NCI-H1436 treated with DMSO at 0.1 percent for 48 hours (cell line): ENCODE measurements around the gene C3orf20.
"Not testable (repeated sequence)": the region's sequence is repeated elsewhere in the genome, so short reads cannot be mapped to it uniquely, and the experiment has no call there.

Experiments
- DNase-seq: peaks from one replicate; lab custom pipeline; 2025; lab: John Stamatoyannopoulos, UW

C3orf20 gene

DNA sequence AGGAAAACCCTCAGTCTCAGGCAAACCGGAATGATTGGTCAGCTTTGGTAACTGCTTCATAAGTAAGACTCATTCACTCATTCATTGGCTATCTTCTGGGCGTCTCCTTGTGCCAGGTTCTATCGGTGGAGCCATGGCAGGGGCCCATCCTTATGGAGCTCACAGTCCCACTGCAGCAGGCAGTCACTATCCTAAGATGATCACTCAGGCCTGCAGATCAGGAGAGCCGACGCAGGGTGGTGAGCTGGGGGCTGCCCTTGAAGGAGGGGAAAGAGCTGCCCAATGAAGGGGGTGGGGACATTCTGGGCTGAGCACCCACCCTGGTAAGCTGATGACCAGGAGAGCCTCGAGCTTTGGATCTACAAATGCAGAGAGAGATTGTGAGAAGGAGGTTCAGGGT lies 123.3 kb downstream of the C3orf20 start:
- DNase-seq, result no peak

DNA sequence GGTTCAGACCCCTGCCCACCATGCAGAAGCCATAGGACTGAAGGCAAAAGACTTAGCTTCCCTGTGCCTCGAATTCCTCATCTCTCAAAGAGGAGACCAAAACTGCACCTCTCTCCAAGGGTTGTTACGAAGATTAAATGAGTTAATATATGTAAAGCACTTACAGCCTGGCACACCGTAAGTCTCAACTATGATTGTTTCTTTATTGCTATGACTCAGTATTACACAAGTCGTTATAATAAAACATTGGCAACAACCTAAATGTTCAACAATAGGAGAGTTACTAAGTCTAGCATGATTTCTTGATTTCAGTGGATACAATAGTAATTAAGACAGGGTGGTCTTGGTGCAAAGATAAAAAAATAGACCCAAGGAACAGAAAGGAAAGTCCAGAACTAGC lies 124.2 kb downstream of the C3orf20 start:
- no peak for DNase-seq

DNA sequence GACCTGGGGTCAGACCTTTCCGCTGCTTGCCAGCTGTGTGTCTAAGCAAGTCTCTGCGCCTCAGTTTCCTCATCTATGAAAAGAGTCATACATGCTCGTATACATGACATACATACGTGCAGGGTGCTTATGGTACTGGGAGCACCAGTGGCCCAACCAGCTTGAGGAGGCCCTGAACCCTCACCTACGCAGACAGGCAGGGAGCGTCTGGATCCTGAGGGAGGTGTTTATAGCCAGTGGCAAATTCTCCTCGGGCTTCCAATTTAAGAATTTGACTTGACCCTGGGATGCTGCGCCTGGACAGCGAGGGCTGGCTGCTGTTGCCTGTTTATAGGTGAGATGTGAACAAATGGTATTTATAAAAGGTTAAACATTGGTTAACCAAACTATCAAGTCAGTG lies 126.1 kb downstream of the C3orf20 start:
- DNase-seq, result no peak

DNA sequence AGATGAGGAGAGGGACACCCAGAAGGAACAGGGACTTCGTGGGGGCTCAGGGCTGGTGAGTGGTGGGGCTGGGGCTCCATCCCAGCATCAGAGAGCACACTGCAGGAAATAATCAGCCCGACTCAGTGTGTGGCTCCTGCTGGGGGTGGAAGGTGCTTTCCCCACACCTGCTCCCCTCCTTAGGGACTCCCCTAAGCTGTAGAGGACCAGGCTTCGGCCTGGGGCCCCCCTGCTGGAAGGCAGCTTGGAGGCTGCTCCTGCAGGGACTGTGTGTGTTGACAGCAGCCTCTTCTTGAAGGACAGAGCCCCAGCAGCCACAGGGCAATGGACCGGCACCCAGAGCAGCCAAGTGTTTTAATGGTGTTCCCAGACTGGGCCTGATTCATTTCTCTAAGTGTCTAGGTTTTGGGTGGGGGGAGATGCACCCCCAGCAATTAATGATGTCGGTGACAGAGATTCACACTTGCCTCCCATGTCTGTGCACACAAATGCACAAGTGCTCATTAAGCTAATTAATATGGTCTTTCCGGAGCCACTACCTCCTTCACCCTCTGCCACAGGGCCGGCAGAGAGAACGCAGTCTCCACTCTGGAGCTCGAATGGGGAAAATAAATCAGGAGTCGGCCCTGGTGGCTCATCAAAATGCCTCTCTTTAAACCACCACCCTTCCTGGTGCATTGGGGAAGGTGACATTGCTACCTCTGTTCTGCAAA lies 126.9 kb downstream of the C3orf20 start:
- no peak for DNase-seq

DNA sequence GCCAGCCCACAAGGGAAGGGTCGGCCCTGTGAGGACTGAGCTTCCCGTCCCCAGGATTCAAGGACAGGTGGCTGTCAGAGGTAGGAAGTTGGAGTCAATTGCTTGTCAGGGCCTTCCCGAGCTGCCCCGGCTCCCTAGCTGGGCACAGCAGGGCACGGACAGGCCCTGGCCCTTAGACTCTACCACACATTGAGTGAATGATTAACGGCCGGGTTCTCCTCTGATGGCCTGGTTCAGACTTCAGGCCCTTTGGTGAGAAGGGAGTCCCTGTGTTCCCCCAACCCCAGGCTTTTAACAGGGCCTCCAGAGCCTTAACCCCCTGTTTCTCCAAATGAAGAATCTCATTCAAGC lies 127.4 kb downstream of the C3orf20 start:
- DNase-seq, result no peak

DNA sequence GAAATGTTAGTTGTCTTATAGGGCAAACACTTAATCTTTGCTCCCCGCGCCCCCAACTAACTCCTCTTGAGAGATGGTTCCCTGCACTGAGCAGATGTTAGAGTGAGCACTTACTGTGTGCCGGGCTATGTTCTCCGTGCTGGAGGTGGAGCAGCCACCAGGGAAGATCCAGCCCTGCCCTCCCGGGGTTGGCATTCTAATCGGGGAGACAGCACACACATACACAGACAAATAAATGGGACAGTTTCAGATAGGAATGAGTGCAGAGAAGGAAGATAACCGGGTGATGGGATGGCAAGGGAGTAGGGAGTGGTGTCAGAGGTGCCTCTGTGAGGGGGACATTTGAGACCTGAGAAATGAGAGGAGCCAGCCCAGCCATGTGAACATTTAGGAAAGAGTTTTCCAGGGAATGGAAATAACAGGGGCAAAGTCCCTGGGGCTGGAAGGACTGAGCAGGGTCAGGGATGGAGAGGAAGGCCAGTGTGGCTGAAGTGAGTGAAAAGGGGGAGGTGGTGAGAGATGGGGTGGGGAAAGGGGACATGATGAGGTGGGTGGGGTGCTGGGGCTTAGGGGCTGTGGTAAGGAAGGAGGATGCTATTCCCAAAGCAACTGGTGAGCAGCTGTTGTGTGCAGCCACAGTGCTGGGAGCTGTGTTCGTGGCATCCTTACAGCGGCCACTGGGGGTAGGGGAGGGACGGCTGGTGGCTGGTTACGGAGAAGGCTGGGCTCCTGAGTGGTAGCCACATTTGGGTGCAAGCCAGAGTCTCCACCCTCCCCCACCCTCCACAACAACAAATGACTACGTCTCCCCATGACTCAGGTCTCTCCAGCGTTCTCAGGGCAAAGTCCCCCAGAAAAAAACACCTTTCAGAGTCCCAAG lies 128.4 kb downstream of the C3orf20 start:
- no peak for DNase-seq

DNA sequence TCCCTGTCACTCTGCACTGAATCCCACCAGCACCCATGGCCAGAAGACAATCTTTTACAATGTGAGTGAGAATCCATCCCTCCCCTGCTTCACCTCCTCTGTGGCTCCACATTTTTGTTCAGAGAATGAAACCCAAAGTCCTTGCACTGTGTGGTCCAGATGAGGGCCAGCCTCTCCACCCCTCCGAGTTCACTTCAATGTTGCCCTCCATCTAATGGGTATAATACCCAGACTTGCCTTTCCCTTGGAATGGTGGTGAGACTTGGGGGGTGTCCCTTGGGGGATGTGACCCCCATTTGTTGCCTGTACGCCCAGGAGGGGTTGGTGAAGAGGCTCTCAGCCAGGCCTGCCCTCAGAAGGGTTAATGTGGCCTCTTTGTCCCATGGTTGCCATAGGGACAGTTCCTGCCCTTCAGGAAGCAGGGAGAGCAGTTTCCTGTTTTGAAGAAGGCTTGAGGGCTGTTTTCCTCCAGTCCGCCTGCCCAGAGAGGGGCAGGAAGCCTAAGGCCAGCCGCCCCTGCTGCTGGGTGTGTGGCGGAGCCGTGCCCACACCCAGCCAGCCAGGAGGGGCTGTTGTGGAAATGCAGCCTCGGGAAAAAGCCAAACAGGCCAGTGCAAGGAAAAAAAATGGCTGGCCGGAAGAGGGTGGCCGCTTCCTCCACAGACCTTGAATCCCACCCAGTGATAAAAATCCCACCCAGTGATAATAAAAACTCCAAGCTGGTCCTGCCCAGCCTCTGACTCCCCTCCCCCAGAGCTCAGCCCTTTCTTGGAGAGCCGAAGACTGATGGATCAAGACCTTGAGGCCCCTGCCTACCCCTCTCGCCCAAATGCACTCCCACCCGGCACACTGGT lies 129.3 kb downstream of the C3orf20 start:
- no peak for DNase-seq

DNA sequence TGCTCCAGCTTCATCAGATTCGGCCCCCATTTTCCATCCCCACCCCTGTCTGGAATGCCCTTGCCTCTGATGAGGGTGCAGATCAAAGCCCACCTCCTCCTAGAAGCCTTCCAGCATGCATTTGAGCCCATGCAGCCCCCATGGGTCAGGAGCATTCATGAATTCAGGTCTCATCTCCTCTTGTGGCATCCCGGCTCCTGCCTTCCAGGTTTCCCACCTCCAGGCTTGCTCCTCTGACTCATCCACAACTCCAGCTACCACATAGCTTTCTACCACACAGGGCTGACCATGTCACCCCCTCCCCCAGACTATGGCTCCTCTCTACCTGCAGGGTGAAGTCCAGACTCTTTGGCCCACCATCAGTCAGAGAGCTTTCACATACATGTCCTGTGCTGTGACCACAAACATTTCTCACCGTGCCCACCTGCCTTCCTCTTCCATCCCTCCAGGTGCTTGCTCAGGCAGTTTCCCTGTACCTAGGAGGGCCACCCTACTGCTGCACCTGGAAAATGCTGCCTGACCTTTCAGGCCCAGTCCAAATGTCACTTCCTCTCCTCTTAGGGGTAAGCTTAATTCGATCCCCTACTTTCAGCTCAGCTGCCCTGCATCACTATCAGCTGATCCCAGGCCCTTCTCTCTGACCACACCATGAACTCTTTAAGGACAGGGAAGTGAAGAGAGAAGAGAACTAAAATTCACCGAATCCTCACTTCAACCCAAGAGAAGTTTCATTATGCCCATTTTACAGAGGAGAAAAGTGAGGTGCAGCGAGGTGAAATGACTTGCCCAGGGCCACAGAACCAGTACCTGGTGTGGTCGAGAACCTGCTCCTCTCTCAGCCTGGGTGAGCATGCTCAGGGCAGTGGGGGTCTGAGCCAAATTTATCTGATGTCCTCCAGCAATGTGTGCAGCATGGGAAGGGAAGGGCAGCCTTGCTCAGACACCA lies 130.2 kb downstream of the C3orf20 start:
- no peak for DNase-seq

DNA sequence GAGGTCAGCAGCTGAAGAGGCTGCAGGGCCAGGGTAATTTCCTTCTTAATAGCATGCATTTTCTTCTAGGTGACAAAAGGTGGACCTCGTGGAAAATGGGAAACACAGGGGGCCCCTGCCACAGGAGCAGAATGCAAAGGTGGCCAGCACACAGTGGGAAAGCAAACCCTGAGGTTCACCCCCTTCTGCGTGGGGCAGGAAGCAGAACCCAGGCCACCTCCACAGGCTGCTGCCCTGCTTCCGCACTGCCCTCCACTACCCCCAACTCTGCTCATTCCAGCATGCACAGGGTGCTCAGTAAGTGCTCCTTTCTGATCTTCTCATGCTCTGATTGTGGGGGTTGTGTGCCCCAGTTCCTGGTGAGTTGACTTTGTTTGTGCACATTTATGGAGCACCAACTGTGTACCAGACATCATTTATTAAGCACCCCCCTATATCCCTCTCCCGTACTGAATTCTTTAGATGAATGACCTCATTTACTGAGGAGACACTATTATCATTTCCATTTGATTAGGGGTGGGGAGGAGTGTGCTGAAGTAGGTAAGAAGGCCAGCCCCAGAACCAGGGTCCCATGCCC lies 131.1 kb downstream of the C3orf20 start:
- no peak for DNase-seq

DNA sequence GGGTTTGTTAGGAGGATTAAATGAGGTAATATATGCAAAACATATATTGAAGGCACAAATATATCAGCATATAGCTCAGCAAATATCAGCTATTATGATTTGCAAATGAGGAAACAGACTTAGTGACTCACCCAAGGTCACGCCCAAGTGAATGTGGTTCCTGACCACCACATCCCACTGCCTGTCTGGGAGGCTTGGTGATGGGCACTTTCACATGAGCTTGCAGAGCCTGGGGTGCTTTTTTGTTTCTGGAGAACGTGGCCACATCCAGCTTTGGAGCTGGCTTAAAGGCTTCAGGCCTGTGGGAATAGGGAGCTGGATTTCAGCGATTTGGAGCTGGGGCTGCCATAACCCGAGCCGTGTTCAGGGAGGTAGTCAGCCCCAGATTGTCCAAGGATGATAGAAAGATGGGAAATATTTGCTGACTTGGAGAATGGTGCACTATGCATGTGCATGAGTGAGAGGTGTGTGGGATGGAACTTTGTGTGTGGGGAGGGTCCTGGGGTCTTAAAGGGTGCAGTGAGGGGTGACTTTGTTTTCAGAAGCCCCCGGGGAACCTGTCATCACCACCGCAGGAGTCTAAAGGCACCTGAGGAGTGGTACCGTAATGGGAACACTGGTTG lies 131.8 kb downstream of the C3orf20 start:
- DNase-seq, result no peak

DNA sequence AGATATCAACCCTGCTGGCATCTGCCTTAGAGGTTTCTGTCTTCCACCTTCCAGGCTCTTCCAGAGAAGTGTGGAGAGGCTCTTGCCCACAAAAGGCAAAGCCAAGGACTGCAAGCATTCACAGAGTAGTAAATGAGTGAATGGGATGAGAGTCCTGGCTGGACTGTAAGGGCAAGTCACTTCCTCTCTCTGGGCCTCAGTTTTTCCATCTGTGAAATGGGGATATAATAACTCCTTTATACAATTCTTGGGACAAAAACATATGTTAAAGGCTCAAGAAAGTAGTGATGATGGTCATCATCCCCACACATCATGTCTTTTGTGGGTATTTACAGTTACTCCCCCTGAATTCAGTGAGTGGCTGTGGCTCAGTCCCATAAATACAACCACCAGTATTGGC lies 133.1 kb downstream of the C3orf20 start:
- no peak for DNase-seq

DNA sequence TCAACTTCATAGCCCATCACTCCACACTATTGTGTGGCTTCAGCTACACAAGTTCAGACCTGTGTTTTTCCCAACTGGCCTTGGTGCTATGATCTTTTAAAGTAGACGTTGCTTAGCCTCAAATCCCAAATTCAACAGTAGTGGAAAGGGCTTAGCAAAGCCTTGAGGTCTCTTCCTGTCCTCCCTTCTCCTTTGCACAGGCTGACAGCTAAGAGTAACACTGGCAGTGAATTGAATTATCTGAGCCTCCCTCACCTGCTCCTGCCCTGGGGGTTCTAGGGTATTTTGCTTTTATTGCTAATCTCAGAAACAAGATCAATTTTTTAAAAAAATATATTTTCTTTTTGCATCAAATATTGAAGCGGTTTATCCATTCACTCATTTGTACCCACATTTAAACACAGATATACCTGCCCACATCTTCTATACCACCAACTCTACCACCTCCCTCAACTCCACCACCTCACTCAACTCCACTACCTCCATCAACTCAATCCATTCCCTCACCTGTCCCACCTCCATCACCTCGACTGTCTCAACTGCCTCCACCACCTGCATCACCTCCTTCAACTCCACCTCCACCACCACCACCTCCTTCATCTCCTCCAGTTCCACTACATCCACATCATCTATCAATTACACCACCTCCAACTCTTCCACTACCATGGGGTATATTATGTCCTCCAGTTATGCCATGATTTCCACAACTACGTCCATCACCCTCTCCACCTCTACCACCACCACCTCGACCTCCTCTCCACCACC lies 133.7 kb downstream of the C3orf20 start:
- no peak for DNase-seq

DNA sequence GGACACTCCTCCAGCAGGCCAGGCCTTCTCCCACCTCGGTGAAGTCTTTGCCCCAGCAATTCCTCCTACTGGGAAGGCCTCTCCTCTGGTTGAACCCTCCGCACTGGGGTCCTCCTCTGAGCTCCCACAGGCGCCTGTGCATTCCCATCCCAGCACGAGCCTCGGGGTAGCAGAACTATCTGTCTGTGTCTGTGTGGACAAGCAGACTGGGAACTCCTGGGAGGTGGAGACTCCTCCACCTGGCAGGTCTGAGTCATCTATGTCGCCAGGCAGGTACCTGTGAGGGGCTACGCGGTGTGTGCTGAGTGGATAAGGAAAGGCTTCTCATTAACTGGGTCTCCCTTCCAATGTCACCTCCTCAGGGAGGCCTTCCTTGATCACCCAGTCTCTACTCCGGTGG lies 134.7 kb downstream of the C3orf20 start:
- DNase-seq, result not testable (repeated sequence)

DNA sequence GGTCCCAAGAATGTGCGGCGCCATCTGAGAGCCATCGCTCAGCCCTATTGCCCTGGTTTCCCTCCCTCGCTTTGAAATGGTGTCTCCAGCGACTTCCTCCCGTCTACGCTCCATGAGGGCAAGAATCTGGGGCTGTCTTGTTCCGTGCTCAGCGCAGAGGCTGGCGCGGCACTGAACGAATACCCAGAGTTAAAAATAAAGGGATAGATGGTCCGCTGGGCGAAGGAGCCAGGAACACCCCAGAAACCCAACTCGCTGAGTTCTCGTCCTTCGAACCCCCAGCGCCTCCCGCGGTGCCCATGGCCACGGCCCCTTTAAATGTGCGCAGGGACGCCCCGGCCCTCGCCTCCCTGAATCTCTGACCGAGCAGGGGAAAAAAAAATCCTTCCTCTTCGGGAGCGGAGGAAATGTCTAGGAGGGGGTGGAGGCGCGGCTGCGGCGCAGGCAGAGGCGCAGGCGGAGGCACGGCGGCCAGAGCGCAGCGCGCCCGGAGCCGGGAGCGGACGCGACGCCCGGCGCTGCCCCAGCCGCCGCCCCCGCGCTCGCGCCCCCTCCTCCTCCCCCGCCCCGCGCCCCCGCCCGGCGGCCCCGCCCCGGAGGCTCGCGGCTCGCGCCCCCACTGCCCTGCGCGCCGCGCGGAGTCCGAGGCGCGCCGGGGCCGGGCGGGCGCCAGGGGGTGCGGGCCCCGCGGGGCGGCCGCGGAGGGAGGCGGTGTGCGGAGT lies 135.3 kb downstream of the C3orf20 start:
- DNase-seq, result no peak

DNA sequence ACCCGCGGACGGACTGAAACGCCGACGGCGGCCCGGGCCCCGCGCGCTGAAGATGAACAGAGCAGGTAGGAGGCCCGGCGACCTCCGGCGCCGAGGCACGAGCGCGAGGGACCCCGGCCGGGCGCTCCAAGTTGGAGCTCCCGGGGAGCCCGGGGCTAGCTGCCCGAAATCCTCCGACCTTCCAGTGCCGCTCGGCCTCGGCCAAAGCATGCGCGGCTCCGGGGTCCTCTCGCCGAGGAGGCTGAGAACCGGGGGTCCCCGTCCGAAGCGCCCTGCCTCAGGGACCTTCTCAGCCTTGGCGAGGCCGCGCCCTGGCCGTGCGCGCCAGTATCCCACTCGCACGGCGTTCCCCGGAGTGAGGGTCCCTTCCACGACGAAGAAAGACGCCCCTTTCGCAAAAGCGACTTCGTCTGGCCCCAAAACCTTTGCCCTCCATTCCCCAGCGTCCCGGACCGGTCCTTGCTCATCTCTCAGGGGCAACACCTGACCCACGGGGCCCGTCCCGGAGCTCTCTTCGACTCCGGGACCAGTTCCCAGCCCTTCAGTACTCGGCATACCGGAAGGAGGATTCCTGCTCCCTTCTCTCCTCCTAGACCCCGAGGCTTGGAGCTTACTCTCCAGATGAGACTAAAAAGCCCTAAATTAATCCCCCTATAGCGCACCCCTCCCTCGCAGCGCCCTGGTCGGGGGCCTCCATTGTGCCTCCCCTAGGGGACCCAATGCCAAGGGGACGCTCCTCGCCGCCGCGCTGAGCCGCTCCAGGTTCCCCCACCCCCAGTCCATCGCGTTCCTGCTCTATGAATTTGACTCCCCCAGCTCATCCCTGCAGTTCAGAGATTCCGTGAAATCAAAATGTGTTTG lies 136.1 kb downstream of the C3orf20 start:
- no peak for DNase-seq

DNA sequence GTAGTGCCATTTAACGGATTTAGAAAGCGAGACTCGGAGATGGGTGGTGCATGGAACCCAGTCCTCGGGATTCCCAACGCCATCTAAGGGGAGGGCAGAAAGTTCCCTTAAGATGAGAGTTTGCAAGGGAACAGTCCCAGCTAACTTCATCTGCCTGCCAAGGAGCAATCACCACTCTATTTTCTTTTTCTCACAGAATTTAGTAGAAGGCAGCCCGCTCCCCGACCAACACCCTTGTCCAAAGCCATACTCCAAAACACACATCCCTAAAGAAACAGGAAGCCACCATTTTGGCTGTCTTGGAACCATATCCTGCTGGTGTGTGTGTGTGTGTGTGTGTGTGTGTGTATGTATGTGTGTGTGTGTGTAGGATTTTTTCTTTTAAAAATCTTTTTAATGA lies 136.7 kb downstream of the C3orf20 start:
- DNase-seq, result no peak

DNA sequence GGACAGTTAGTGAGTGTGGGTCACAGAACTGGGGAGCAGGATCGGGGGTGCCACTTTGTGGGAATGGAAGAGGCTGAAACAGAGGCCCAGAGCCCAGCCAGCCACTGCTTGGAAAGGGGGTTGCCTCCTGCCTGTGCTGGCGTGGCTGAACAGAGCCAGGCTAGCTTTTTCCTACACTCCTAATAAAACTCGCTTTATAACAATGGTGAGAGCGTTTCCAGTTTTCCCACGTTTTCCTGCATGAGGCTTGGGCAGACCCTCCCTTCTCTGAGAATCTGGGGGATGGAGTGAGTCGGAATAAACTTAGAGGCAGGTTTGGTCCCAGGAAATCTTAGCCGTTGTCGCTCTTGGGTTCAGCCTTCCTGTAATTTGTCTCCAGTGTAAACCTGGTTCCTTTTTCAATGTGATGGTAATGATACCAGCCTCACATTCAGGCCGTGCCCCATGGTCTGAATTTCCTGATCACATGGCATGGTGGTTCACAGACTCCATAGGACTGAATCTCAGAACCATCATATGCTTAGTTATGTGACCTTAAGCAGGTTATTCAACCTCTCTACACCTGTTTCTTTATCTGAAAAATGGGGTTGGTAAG lies 137.4 kb downstream of the C3orf20 start:
- DNase-seq, result no peak

DNA sequence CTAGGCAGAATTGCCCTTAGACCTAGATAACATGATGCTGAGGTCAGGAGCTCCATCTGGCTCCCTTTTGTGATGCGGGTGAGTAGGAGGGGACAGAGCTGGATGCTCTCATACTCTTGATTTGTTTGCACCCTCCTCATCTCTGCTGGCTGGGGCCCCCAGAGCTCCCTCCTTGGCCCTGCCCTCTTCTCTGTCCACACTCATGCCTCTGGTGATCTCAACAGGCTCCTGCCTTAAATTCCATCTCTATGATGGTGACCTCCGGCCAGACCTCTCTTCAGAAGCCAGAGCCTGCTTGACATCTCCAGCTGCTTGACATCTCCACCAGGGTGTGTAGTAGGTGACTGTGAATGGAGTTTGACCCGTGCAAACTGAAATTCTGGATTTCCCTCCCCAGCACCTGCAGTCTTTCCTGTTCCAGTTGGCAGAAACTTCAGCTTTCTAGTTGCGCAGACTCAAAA lies 139.5 kb downstream of the C3orf20 start:
- DNase-seq, result no peak
